GM21526 (cell line): ENCODE results near the gene STARD7.
"Not testable (repeated sequence)": the region's sequence is repeated elsewhere in the genome, so short reads cannot be mapped to it uniquely, and the experiment has no call there.

Experiments used
- ATAC-seq: cut with Tn5 transposase; IDR thresholded peaks from one replicate; pipeline ENCODE4 v1.9.1; 2021; ENCODE audit warnings: moderate library complexity; ENCODE audit not compliant: unreplicated experiment, low FRiP score

Gene STARD7, protein sequence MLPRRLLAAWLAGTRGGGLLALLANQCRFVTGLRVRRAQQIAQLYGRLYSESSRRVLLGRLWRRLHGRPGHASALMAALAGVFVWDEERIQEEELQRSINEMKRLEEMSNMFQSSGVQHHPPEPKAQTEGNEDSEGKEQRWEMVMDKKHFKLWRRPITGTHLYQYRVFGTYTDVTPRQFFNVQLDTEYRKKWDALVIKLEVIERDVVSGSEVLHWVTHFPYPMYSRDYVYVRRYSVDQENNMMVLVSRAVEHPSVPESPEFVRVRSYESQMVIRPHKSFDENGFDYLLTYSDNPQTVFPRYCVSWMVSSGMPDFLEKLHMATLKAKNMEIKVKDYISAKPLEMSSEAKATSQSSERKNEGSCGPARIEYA

DNA sequence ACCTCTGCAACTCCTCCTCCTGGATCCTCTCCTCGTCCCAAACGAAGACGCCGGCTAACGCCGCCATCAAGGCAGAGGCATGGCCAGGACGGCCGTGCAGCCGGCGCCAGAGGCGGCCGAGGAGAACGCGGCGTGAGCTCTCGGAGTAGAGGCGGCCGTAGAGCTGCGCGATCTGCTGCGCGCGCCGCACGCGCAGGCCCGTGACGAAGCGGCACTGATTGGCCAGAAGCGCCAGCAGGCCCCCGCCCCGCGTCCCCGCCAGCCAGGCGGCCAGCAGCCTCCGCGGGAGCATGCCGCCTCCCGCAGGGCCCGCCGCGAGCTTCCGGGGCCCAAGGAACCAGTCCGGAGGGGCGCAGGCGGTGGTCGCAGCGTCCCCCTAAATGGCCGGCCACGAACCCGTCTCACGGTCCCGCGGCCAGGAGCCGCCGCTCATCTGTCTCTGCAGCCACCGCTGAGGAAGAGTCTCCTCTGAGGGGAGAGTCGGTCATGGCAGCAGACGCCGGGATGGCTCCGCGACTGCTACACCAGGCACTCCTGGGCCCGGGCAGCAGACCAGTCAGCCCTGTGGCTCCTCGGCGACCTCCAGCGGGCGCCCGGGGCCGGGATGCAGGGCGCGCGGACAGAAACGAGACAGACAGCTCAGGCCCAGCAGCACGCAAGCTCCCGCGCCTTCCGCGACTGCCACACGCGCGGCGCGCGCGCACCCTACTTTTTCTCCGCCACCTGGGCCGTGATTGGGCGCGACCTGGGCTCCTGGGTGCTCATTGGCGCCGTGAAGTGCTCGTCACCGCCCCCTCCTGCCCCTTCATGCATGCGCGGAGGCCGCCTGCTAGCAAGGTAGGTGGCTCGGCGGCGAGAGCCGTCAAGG lies at the start of gene STARD7:
TSS of gene STARD7 (minus strand) at position 685 of the 868 bp plus-strand sequence. CDS start at position 292, 393 bp downstream.
- peak; percentile 80 for ATAC-seq

DNA sequence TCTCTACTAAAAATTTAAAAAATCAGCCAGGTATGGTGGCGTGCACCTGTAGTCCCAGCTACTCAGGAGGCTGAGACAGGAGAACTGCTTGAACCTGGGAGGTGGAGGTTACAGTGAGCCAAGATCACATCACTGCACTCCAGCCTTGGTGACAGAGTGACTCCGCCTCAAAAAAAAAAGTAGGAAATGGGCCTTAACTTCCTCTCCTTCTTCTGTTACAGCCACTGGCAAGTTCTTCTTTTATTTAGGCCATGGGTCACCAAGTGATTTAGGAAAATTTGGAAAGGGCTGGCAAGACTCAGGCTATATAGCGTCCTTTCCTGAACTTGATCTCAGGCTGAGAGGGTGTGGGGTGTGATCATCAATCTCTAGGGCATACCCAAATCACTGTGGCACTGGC lies 49.1 kb upstream of the STARD7 start:
- ATAC-seq: not testable (repeated sequence)

DNA sequence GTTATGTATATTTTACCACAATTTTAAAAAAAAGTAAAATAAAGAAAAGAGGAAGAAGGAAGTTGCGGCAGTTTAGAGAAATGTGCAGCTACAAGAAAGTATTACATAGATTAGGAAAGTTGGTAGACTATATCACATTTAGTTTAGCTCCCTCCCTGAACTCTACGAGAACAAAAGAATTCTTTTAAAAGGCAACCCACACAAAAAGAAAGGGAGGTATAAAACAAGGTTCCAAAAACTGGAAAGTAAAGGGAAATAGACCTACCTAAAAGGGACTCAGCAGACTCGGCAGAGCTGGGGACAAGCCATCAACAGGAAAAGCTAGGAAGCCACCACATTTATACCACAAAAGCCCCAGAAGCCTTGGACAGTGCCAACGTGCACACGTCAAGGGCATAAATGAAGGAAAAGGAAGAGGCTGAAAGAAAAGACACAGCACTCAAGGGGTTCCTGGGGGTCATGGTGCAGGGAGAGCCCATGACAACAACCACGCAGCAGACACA lies 48.0 kb upstream of the STARD7 start:
- no peak for ATAC-seq

DNA sequence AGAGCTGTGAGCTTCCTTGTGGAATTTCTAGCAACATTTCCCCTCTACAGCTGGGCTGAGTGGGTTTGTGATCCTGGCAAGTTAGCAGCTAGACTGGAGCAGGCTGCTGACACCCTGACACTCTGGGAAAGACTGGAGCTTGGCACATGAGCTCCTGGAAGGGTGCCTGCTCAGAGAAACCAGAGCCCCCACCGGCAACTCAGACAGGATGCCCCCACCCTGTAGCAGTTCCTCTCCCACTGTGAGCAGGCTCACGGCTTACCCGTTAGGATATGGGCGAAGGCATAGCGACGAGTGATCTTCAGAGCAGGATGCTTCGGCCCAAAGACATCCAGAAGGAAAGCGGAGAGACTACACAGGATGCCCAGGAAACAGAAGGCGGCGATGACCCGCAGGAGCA lies 45.9 kb upstream of the STARD7 start:
- ATAC-seq: no peak

DNA sequence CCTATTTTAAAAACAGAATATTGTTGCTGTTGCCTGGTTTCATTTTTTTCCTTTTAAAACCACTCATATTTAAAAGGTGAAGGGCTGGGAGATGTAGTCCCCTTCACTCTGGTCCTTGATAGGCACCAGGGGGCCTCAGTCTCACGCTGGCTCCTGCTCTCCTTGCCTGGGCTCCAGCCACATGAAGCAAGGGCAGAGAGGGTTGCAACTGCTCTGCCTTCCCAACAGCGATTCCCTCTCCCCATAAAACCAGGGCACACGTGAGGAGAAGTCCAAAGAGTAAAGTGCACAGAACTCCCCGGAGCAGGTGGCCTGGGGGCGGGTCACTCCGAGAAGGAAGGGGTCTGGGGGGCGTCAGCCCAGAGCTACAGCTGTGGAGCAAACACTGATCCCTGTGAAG lies 44.4 kb upstream of the STARD7 start:
- ATAC-seq: no peak

DNA sequence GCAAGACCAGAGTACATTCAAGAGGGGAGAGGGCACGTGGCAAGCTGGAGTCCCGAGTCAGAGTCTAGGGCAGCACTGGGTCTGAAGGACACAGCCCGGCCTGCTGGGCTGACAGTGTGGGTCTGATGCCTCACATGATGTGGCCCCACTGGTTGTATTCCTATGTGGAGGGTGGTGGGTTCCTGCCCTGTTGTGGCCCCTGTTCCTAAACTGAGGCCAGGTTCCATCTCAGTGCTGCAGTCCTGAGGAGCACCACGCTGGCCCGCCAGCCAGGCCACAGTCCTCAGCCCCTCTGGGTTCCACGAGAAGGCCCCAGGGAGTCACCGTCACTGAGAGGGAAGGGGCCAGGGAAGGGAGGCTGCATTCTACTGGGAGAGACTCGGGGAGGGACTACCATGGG lies 43.9 kb upstream of the STARD7 start:
- no peak for ATAC-seq

DNA sequence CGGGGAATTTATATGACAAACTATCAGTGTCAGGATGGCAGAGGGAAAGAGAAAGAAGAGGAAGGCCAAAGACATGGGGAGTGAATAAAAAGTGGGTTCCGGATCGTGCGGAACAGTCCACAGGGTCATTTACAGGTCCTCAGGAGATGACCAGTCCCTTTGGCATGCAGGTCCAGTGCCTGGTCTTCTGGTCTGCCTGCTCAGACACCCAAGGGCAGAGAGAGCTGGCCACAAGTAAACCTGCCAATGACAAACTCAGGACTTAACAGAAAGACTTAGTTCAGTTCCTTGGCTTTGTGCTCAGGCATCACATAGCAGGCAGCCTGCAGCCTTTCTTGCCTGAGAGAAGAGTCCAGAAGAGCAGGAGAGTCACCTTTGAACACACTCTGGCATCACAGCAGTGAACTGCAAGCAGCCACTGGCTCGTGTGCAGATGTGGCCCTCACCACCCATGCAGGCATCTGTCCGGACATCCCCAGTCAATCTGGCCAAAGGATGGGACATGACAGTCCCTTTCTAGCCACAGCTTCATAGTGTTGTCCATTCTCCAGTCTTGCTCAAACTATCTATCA lies 43.2 kb upstream of the STARD7 start:
- no peak for ATAC-seq

DNA sequence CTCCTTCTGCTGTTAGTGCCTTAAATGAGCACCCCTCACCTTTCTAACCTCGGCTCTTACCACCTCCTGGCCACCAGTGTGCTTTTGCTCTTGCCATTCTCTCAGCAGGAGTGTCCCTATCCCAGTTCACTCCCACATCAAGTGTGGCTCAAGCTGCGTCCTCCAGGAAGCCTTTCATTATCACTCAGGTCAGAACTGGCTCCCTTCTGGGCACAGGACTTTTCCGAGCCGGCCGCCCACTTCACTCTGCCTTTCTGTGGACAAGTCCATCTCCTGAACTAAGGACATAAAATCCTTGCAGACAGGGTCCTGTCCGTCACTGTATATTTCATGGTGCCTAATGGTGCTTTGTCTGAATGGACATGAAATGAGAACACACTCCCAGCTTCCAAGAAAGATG lies 41.6 kb upstream of the STARD7 start:
- ATAC-seq: no peak

DNA sequence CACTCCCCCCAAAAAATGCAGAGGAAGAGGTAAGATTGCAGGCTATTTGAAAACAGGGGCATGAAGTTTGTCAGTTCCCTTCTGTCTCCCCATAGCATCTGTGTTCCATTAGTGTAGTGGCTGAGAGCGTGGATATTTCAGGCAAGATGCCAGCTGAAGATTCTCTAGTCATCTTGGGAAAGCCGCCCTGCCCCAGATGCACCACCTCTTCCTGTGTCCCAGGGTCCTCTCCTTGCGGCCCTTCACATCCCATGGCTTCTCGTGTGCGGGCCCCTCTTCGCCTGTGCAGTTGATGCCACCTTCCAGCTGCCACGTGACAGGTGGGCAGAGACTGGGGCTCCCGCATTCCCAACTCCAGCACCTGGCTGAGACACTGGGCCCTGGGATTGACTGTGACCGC lies 41.0 kb upstream of the STARD7 start:
- no peak for ATAC-seq

DNA sequence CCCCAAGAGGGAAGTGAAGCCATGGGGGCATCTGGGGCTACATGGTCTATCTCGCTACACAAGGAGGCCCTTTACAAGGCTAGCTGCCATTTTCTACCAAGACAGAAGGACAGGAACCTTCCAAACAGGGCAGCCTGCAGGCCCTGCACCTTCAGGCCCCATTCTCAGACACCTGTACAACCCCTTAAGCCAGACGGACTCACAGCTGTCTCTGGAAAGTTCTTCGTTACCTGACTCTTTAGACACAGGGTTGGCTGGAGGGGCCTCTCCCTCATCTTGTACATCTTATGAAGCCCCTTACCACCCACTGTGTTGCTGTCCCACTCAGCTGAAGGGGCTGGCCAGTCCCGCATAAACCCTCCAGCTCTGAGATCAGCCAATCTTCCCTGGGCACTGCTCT lies 40.0 kb upstream of the STARD7 start:
- ATAC-seq: no peak

DNA sequence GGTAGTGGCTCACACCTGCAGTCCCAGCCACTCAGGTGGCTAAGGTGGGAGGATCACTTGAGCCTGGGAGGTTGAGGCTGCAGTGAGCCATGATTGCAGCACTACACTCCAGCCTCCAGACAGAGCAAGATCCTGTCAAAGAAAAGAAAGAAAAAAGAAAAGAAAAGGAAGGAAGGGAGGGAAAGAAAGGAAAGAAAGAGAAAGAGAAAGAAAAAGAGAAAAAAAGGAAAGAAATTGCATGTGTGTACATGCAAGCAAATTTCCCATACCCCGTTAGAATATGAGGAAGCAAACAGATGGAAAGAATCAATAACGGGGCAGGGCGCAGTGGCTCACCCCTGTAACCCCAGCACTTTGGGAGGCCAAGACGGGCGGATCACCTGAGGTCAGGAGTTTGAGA lies 39.3 kb upstream of the STARD7 start:
- no peak for ATAC-seq

DNA sequence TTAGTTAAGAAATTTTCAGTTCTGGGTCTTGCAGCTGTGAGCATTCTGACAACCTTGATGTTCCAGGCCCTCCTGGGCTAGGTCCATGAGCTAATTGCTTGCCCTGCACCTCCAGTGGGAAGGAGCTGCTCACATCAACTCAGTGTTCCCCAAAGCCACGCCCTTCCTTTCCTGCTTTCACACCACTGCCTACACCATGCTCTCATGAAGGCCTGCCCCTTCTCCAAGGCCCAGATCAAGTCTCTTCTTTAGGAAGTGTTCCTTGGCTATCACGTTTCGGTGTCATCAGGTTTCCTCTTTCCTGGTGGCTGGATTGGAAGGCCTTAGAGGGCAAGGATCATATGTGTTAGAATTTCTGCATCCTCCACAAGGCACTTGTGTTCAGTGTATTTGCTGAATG lies 38.4 kb upstream of the STARD7 start:
- ATAC-seq: no peak

DNA sequence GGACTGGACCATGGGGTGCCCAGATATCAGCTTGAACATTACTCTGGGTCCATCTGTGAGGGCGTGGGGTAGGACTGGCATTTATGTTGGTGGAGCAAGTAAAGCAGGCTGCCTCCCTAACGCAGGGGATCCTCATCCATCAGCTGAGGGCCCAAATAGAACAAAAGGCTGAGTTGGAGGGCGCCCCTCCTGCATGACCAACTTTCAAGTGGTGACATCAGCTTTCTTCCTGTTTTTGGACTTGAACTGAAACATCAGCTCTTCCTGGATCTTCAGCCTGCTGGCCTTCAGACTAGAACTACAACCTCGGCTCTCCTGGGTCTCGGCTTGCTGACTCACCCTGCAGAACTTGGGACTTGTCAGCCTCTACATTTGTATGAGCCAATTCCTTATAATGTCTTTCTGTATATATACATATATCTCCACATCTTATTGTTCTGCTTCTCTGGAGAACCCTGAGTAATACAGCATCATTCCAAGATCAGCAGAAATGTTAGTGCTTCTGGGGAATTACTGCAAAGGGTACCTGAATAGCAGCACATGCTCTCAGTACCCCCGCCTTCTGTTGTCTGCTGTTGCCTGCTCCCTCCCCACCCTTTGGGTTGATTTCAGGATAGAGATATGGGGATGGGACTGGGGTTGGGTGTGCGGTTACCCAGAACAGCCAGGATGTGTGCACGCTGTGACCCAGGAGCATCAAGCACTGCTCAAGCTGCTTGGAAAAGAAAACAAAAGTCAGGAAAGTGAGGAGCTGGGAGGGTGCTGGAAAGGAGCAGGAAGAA lies 37.2 kb upstream of the STARD7 start:
- no peak for ATAC-seq

DNA sequence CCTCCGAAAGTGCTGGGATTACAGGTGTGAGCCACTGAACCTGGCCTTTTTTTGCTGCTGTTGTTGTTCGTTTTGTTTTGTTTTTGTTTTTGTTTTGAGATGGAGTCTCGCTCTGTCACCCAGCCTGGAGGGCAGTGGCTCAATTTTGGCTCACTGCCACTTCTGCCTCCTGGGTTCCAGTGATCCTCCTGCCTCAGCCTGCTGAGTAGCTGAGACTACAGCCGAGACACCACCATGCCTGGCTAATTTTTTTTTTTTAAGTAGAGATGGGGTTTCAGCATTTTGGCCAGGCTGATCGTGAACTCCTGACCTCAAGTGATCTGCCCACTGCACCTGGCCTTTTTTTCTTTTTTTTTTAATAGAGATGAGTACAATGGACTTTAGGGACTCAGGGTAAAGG lies 35.2 kb upstream of the STARD7 start:
- no peak for ATAC-seq

DNA sequence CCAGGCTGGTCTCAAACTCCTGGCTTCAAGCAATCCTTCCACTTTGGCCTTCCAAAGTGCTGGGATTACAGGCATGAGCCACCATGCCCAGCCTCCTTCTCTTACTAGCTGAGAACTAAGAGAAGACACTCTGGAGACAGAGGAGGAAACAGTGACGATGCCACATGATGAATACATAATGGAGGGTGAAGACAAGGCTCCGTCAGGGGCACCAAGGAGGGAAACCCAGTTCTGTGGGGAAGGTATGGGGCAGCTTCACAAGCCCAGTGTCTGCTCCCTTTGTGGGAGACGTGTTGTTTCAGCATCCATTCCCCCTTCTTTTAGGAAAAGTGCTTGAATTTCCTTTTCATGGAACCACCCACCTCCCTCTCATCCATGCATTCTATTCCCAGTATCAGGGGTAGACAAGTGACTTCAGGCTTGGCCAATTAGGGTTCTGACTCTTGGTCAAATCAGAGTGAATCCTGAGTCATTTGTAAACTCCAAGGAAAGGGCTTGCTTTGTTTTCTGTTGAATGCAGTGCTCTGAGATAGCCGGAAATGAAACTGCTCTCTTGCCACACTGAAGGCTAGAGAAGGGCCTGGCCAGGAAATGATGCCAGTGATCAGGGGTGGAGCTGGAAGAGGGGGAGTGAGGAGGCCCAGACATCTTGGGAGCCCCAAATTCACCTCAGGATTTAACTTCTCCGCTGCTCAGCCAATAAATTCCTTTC lies 33.4 kb upstream of the STARD7 start:
- peak; percentile 79 for ATAC-seq

DNA sequence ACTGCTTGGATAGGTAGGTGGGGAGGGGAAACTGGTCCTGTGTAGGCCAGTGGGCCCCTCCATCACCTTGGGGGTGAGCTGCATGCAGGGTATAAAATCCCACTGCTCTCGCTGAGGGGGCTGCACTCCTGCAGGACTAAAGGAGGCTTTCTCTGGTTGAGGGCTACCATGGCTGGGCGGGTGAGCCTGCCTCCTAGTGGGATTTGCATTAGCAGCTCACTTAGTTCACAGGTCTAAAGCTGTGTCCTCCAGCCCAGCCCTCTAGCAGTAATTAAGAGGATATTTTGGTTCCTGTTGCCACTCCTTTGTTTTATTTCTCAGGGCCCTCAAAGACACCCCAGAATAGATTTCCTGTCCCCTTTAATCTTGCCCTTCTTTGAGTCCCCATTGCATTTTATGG lies 32.6 kb upstream of the STARD7 start:
- ATAC-seq: no peak

DNA sequence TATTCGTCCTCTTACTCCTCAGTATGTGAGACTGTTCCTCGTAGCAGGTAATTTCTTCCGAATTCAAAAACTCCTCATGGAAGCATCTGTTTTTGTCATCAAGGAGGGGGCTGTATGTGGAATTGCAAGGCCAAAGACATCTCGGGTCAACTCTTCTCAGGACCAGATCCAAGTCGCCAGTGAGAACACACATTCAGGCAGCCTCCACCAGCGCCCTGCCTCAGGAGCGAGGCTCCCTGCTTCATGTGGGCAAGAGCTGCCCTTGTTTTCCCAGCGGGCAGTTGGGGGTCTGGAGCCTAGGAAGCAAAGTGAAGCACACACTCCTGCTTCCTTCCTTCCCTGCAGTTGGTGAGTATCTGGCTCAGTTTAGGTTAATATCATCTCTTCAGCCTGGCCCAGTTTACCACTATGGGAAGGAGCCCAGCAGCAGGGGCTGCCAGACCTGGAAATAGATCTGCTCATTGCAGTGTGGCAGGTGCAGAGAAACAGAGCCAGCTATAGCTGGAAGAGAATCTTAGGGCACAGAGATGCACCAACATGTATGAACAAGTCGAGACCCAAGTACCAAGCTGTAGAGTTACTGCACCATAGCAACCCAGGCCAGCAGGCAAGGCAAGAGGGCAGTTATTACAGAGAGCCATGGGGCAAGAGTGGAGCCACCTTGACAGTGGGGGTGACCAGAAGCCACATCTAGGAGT lies 31.9 kb upstream of the STARD7 start:
- ATAC-seq: no peak

DNA sequence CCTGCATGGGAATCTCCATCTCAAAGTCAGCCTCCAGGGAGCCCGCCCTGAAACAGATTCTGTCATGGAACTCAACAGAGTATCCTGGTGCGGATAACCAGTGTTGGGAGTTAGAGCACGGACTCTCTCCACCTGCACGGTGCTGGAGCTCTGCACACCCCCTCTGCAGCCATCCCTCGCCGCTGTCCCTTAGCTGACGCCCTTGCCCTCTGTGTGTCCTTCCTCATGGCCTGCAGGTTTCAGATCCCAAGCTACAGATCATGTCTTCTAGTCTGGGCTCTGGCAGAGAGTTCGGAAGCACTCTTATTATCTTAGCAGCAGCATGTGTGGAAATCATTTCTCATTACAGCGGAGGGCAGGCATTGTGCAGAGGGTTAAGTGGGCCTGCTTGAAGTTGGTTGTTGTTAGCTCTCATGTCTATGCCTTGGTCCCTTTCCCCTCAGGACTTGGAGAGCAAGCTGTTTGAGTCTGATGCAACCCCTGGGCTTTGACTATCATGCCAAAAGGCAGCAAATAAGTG lies 31.2 kb upstream of the STARD7 start:
- no peak for ATAC-seq

DNA sequence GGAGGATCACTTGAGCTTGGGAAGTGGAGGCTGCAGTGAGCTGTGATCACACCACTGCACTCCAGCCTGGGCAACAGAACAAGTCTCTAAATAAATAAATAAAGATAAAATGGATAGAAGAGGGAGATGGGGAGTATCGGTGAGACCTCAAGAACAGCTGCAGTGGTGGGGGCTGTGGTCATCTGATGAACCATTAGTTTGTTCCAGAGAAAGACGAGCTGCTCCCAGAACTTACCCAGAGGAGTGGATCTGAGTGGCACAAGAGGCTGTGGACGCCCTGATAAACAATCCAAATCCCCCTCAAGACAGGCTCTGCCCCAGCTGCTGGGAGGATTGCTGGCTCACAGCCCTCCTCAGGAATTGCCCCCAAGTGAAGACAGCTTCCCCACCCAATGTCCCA lies 30.5 kb upstream of the STARD7 start:
- no peak for ATAC-seq
